SK-N-SH treated with all-trans-retinoic acid at 6 μM for 48 hours (cell line): ENCODE measurements around the gene GP1BB.

Source experiments
- CREB5 ChIP-seq: fragments of 250-450 bp; sonication (Bioruptor Pico); IDR thresholded peaks from 2 replicates; pipeline ENCODE4 v1.5.1; 2020; ENCODE audit warnings: low read depth, mild to moderate bottlenecking, moderate library complexity
- RARB ChIP-seq: fragments of 250-450 bp; sonication (Bioruptor Pico); IDR thresholded peaks from 2 replicates; pipeline ENCODE4 v1.8.0; 2021; ENCODE audit warnings: mild to moderate bottlenecking, moderate library complexity
- SNAI2 ChIP-seq: fragments of 250-450 bp; sonication (Bioruptor Pico); IDR thresholded peaks from 2 replicates; pipeline ENCODE4 v1.5.0; 2020; ENCODE audit warnings: mild to moderate bottlenecking, moderate library complexity
- TCF4 ChIP-seq: fragments of 250-450 bp; sonication (Bioruptor Pico); IDR thresholded peaks from 2 replicates; pipeline ENCODE4 v1.8.0; 2021; ENCODE audit warnings: mild to moderate bottlenecking, moderate library complexity, borderline replicate concordance
- ZFP30 ChIP-seq: fragments of 450-650 bp; formaldehyde crosslinking; IDR thresholded peaks from 2 replicates; pipeline ENCODE4 v1.5.0; 2022; ENCODE audit warnings: mild to moderate bottlenecking, moderate library complexity
- ZNF70 ChIP-seq: fragments of 450-650 bp; formaldehyde crosslinking; IDR thresholded peaks from 2 replicates; pipeline ENCODE4 v1.5.0; 2020; ENCODE audit warnings: mild to moderate bottlenecking, moderate library complexity

- no peak for TF ChIP-seq SNAI2 (CRISPR knock-in tag)
- no peak for TF ChIP-seq ZFP30
- TF ChIP-seq RARB (CRISPR knock-in tag), result no peak
- no peak for TF ChIP-seq CREB5 (CRISPR knock-in tag)
- TF ChIP-seq ZNF70, result no peak
- no peak for TF ChIP-seq TCF4 (CRISPR knock-in tag)
Observed at GRCh38 chr22:19735665-19736510, 12.5 kb downstream of the GP1BB start.
